ENCODE results near the gene TBC1D14.

Gene TBC1D14

DNA sequence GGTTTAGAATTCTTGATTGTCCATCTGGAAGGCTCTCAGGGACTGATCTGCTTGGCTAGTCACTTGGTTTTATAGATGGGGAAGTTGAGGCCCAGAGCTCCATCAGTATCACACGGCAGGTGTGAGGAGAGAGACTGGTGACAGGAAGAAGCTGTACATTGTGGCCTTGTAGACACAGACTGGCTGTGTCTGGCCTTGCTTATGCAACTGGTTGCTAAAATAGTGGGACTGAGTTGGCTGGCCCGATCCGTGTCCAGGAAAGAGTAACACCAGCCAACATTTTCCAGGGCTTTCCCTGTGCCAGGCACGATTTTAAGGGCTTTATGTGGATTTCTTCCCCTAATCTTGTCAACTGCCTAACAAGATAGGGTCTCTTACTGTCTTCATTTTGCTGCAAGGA is 2.8 kb downstream of the TBC1D14 start:
- no peaks in the 10 kb centered on the region for H3K36me3 ChIP-seq (ENCODE audit: insufficient read depth, low read length)
- H3K4me1 ChIP-seq (ENCODE audit: insufficient read depth, low read length), result peaks cover 41% of the 10 kb centered on the region
- H3K9me3 ChIP-seq (ENCODE audit: low read length), result no peaks in the 10 kb centered on the region
- H3K4me3 ChIP-seq (ENCODE audit: low read depth in 1 of 2, low read length in 2 of 2), result no peak overlapping the region
- no peak overlapping the region for H3K27ac ChIP-seq (ENCODE audit: low read depth, low read length)
- H3K9ac ChIP-seq (ENCODE audit: low read length), result no peak overlapping the region
- H3K27me3 ChIP-seq (ENCODE audit: control insufficient read depth in 1 of 2, insufficient read depth in 2 of 2, low read length in 2 of 2), result no peaks in the 10 kb centered on the region

- H3K4me3 ChIP-seq (ENCODE audit: low read depth in 1 of 2, low read length in 2 of 2), result no peak overlapping the region
- H3K27me3 ChIP-seq (ENCODE audit: control insufficient read depth in 1 of 2, insufficient read depth in 2 of 2, low read length in 2 of 2), result no peaks in the 10 kb centered on the region
- no peak overlapping the region for H3K27ac ChIP-seq (ENCODE audit: low read depth, low read length)
- no peak overlapping the region for H3K9ac ChIP-seq (ENCODE audit: low read length)
- H3K4me1 ChIP-seq (ENCODE audit: insufficient read depth, low read length), result peaks cover 37% of the 10 kb centered on the region
- H3K36me3 ChIP-seq (ENCODE audit: insufficient read depth, low read length), result no peaks in the 10 kb centered on the region
- H3K9me3 ChIP-seq (ENCODE audit: low read length), result no peaks in the 10 kb centered on the region
Observed at GRCh38 chr4:6913350-6913905, 3.8 kb downstream of the TBC1D14 start.

DNA sequence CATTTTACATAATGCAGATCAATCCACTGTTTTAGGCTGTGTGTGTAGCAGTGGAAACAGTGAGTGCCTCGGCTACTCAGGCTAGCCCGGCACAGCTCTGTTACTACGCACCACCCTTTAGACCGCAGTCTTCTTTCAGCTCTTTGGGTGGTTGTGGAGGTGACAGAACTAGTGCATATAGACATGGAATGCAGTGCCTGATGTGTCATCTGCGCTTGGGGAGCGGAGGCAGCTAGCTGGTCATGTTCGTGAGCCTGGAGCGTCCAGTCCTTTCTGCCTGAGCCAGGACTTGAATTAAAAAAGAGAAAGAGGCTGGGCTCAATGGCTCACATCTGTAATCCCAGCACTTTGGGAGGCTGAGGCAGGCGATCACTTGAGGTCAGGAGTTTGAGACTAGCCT is 4.8 kb downstream of the TBC1D14 start:
- Histone ChIP-seq H3K9me3 (ENCODE audit: low read length) (no peaks in the 10 kb centered on the region), H3K4me1 (ENCODE audit: insufficient read depth, low read length) (peaks cover 32% of the 10 kb centered on the region), H3K27ac (ENCODE audit: low read depth, low read length) (no peak overlapping the region), H3K36me3 (ENCODE audit: insufficient read depth, low read length) (no peaks in the 10 kb centered on the region), H3K9ac (ENCODE audit: low read length) (no peak overlapping the region), H3K4me3 (ENCODE audit: low read depth in 1 of 2, low read length in 2 of 2) (no peak overlapping the region), H3K27me3 (ENCODE audit: control insufficient read depth in 1 of 2, insufficient read depth in 2 of 2, low read length in 2 of 2) (no peaks in the 10 kb centered on the region)

DNA sequence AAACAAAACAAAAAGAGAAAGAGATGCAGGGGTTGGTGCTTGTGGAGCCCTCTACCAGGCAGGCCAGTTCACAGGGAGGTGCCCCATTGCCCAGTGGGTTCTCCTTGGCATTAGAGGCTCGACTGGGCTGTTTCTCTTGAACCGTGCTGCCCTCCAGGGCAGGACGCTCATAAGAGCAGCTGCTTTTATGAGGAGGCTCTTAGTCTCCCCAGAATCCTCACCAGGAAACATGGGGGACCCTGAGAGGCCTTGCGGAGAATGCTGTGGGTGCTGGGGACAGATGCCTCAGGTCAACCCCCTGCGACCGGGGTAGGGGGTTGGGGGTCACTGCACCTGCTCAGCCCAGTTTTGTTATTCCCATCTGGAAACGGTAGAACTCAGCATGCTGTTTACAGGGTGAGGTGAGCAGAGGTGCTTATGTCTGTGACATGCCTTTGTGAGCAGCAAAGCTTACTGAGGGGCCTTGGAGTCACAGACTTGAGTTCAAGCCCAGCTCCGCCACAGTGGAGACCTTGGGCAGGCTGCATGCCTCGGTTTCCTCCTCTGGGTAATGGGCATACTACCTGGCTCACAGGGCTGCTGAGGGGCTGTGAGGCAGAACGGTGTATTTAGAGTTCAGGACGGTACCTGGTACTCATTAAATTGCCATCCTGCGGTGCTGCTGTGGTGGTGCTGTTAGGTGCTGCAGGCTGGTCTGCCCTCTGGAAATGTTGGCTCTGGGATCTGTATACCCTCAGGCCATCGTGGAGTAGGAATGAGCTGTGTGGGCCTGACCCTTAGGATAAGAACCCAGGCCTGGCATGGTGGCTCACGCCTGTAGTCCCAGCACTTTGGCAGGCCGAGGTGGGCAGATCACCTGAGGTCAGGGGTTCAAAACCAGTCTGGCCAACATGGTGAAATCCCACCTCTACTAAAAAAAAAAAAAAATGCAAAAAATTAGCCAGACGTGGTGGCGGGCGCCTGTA is 5.7 kb downstream of the TBC1D14 start:
- no peak overlapping the region for H3K27ac ChIP-seq (ENCODE audit: low read depth, low read length)
- no peaks in the 10 kb centered on the region for H3K9me3 ChIP-seq (ENCODE audit: low read length)
- no peak overlapping the region for H3K4me3 ChIP-seq (ENCODE audit: low read depth in 1 of 2, low read length in 2 of 2)
- no peaks in the 10 kb centered on the region for H3K36me3 ChIP-seq (ENCODE audit: insufficient read depth, low read length)
- no peak overlapping the region for H3K9ac ChIP-seq (ENCODE audit: low read length)
- peaks cover 30% of the 10 kb centered on the region for H3K4me1 ChIP-seq (ENCODE audit: insufficient read depth, low read length)
- H3K27me3 ChIP-seq (ENCODE audit: control insufficient read depth in 1 of 2, insufficient read depth in 2 of 2, low read length in 2 of 2), result no peaks in the 10 kb centered on the region

- Histone ChIP-seq H3K9me3 (ENCODE audit: low read length) (no peaks in the 10 kb centered on the region), H3K36me3 (ENCODE audit: insufficient read depth, low read length) (no peaks in the 10 kb centered on the region), H3K27me3 (ENCODE audit: control insufficient read depth in 1 of 2, insufficient read depth in 2 of 2, low read length in 2 of 2) (no peaks in the 10 kb centered on the region), H3K4me1 (ENCODE audit: insufficient read depth, low read length) (peaks cover 22% of the 10 kb centered on the region), H3K9ac (ENCODE audit: low read length) (no peak overlapping the region), H3K4me3 (ENCODE audit: low read depth in 1 of 2, low read length in 2 of 2) (no peak overlapping the region), H3K27ac (ENCODE audit: low read depth, low read length) (no peak overlapping the region)
Observed at GRCh38 chr4:6916069-6916586, 6.5 kb downstream of the TBC1D14 start.

GRCh38 chr4:6916587-6917460 is 7.2 kb downstream of the TBC1D14 start:
- H3K4me1 ChIP-seq (ENCODE audit: insufficient read depth, low read length), result peaks cover 18% of the 10 kb centered on the region
- H3K9me3 ChIP-seq (ENCODE audit: low read length), result no peaks in the 10 kb centered on the region
- peak overlapping the region; percentile 9 for H3K9ac ChIP-seq (ENCODE audit: low read length)
- H3K27ac ChIP-seq (ENCODE audit: low read depth, low read length), result peak overlapping the region; percentile 72
- H3K4me3 ChIP-seq (ENCODE audit: low read depth in 1 of 2, low read length in 2 of 2), result peak overlapping the region in 1 of 2 donors; percentile 14
- no peaks in the 10 kb centered on the region for H3K27me3 ChIP-seq (ENCODE audit: control insufficient read depth in 1 of 2, insufficient read depth in 2 of 2, low read length in 2 of 2)
- H3K36me3 ChIP-seq (ENCODE audit: insufficient read depth, low read length), result no peaks in the 10 kb centered on the region

DNA sequence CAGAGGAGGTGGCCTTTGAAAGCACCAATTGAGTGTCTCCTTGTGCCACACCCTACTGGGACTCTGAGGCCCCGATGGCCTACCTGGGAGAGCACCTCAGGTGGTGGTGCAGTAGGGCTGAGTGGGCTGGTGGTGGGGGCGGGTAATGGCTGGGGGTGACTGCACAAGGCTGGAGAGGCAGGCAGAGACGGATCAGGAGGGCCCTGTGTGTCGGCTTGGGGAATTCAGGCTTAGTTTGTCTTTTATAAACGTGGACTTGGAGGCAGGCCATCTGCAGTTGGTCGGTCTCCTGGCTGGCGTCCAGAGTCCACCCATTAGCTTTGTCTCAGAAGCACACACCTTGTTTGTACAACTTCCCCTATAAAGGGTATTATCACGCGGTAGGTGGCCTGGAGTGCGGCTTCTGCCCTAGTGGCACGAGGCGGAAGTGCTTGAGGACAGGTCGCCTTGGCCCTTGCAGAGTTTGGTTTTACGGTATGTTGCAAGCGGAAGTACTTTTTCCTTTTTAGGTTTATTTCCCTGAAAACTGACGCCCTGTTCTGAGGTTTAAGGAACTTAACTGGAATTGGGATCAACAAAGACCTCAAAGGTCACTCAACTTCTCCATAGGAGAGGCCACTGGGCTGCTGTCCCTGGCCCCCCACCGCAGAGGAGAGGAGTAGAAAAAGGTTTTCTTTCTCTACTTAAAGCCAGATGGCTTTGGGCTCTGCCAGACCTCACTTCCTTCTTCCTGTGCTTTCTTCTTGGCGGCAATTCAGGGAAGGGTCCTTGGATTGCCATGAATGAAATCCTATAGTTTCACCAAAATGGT is 8.0 kb downstream of the TBC1D14 start:
- Histone ChIP-seq H3K9ac (ENCODE audit: low read length) (peak overlapping the region; percentile 9), H3K4me3 (ENCODE audit: low read depth in 1 of 2, low read length in 2 of 2) (peak overlapping the region in 1 of 2 donors; percentile 14), H3K36me3 (ENCODE audit: insufficient read depth, low read length) (no peaks in the 10 kb centered on the region), H3K4me1 (ENCODE audit: insufficient read depth, low read length) (peaks cover 18% of the 10 kb centered on the region), H3K27ac (ENCODE audit: low read depth, low read length) (peak overlapping the region; percentile 72), H3K27me3 (ENCODE audit: control insufficient read depth in 1 of 2, insufficient read depth in 2 of 2, low read length in 2 of 2) (no peaks in the 10 kb centered on the region), H3K9me3 (ENCODE audit: low read length) (no peaks in the 10 kb centered on the region)

DNA sequence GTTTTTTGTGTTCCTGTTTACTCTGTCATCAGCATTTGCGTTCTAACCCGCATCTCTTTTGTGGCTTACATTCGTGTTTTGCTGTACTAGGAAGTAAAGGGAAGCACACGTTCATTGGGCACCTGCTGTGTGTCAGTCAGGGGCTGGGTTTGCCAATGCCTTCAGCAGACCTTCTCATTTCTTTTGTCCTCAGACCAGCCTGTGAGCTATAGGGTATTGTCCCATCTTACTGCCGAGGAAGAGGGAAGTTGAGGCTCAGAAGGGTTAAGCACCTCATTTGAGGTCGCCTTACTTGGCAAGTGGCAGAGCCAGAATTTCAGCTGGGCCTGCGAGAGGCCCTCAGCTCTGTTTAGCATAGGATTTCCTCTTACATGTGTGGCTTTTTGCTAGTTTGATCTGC is 8.7 kb downstream of the TBC1D14 start:
- H3K36me3 ChIP-seq (ENCODE audit: insufficient read depth, low read length), result peaks cover under 1% of the 10 kb centered on the region
- H3K9me3 ChIP-seq (ENCODE audit: low read length), result no peaks in the 10 kb centered on the region
- peaks cover 18% of the 10 kb centered on the region for H3K4me1 ChIP-seq (ENCODE audit: insufficient read depth, low read length)
- no peak overlapping the region for H3K4me3 ChIP-seq (ENCODE audit: low read depth in 1 of 2, low read length in 2 of 2)
- no peak overlapping the region for H3K9ac ChIP-seq (ENCODE audit: low read length)
- no peaks in the 10 kb centered on the region for H3K27me3 ChIP-seq (ENCODE audit: control insufficient read depth in 1 of 2, insufficient read depth in 2 of 2, low read length in 2 of 2)
- peak overlapping the region; percentile 15 for H3K27ac ChIP-seq (ENCODE audit: low read depth, low read length)

DNA sequence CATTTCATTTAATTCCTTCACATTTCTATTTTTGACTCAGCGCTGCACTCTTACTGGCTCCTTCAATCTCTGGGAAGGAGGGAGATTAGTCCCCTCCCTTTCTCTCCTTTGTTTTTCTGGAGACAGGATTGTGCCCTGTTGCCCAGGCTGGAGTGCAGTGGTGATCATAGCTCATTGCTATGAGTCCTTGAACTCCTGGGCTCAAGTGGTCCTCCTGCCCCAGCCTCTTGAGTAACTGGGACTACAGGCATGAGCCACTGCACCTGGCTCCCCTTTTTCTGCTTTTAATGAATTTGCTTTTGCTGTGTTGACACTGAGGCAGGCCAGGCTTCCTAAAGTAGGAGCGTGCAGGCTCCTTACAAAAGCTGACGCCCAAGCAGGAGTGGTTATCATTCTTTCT is 10.5 kb downstream of the TBC1D14 start:
- no peaks in the 10 kb centered on the region for H3K9me3 ChIP-seq (ENCODE audit: low read length)
- H3K36me3 ChIP-seq (ENCODE audit: insufficient read depth, low read length), result peaks cover 16% of the 10 kb centered on the region
- no peak overlapping the region for H3K4me3 ChIP-seq (ENCODE audit: low read depth in 1 of 2, low read length in 2 of 2)
- H3K4me1 ChIP-seq (ENCODE audit: insufficient read depth, low read length), result peaks cover 18% of the 10 kb centered on the region
- no peaks in the 10 kb centered on the region for H3K27me3 ChIP-seq (ENCODE audit: control insufficient read depth in 1 of 2, insufficient read depth in 2 of 2, low read length in 2 of 2)
- no peak overlapping the region for H3K27ac ChIP-seq (ENCODE audit: low read depth, low read length)
- no peak overlapping the region for H3K9ac ChIP-seq (ENCODE audit: low read length)

DNA sequence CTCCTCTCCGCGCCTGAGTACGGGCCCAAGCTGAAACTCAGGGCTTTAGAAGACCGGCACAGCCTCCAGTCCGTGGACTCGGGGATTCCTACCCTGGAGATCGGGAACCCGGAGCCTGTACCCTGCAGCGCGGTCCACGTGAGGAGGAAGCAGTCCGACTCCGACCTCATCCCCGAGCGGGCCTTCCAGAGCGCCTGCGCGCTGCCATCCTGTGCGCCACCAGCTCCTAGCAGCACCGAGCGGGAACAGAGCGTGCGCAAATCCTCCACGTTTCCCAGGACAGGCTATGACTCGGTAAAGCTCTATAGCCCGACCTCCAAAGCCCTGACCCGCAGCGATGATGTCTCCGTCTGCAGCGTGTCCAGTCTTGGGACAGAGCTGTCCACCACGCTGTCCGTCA is 13.9 kb downstream of the TBC1D14 start:
- Histone ChIP-seq H3K4me1 (ENCODE audit: insufficient read depth, low read length) (no peaks in the 10 kb centered on the region), H3K27ac (ENCODE audit: low read depth, low read length) (no peak overlapping the region), H3K9ac (ENCODE audit: low read length) (no peak overlapping the region), H3K9me3 (ENCODE audit: low read length) (no peaks in the 10 kb centered on the region), H3K36me3 (ENCODE audit: insufficient read depth, low read length) (peaks cover 23% of the 10 kb centered on the region), H3K4me3 (ENCODE audit: low read depth in 1 of 2, low read length in 2 of 2) (no peak overlapping the region), H3K27me3 (ENCODE audit: control insufficient read depth in 1 of 2, insufficient read depth in 2 of 2, low read length in 2 of 2) (no peaks in the 10 kb centered on the region)
